Panc1 (cell line): Measurements from ENCODE around the gene SNRNP40.

Experiments
- CTCF ChIP-seq: fragments of 450-650 bp; IDR thresholded peaks from 2 replicates; pipeline ENCODE4 v1.5.1; 2017; ENCODE audit warnings: mild to moderate bottlenecking
- TCF7L2 ChIP-seq: IDR thresholded peaks from 2 replicates; pipeline ENCODE4 v1.6.1; 2011; ENCODE audit warnings: mild to moderate bottlenecking, low read depth, low read length, inconsistent platforms
- TF ChIP-seq, protein P1 (sequence below), 2 experiments: IDR thresholded peaks; 2 replicates each; pipeline ENCODE4 v1.6.1; 2011 to 2012; ENCODE audit warnings: low read depth in 2 of 2, control low read depth in 1 of 2, low read length in 1 of 2, mild to moderate bottlenecking in 1 of 2, moderate library complexity in 1 of 2; ENCODE audit not compliant: insufficient read depth in 1 of 2

DNA sequence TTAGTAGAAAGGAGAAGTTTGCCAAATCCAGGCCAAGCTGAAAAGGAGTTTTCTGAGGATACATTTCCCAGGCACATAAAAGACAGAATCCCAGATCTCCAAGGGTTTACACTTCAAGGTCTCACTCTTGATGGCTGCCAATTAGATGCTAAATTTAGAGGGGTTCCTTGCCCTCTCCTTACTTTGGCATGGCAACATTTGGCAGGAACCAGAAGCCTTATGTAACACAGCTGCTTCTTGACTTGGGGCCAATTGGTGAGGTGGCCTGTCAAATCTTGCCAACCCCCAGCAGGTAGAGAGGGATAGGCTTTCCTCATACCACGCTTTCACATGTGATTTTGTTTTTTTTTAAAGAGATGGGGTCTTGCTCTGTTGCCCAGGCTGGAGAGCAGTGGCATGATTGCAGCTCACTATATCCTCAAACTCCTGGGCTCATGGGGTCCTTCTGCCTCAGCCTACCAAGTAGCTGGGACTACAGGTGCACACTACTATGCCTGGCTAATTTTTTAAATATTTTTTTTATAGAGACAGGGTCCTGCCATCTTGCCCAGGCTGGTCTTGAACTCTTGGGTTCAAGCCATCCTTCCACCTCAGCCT, 31.7 kb downstream of the SNRNP40 start:
- TF ChIP-seq, protein P1, sequence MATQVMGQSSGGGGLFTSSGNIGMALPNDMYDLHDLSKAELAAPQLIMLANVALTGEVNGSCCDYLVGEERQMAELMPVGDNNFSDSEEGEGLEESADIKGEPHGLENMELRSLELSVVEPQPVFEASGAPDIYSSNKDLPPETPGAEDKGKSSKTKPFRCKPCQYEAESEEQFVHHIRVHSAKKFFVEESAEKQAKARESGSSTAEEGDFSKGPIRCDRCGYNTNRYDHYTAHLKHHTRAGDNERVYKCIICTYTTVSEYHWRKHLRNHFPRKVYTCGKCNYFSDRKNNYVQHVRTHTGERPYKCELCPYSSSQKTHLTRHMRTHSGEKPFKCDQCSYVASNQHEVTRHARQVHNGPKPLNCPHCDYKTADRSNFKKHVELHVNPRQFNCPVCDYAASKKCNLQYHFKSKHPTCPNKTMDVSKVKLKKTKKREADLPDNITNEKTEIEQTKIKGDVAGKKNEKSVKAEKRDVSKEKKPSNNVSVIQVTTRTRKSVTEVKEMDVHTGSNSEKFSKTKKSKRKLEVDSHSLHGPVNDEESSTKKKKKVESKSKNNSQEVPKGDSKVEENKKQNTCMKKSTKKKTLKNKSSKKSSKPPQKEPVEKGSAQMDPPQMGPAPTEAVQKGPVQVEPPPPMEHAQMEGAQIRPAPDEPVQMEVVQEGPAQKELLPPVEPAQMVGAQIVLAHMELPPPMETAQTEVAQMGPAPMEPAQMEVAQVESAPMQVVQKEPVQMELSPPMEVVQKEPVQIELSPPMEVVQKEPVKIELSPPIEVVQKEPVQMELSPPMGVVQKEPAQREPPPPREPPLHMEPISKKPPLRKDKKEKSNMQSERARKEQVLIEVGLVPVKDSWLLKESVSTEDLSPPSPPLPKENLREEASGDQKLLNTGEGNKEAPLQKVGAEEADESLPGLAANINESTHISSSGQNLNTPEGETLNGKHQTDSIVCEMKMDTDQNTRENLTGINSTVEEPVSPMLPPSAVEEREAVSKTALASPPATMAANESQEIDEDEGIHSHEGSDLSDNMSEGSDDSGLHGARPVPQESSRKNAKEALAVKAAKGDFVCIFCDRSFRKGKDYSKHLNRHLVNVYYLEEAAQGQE (IDR thresholded peaks at IDR 0.05; ENCODE audit: insufficient read depth in 1 of 2, low read depth in 2 of 2, low read length in 1 of 2), result no peak
- TF ChIP-seq CTCF, result no peak
- no peak for TF ChIP-seq TCF7L2
